Measurements from ENCODE around the gene AKR7A3. TPM values are rescaled to one million over a fixed set of nuclear protein-coding genes. Genes with fewer than 3 reads are reported as not detected.
A peak's percentile ranks its signal among the peaks of the same experiment; 100 is the strongest.

AKR7A3 gene
- total and polyA plus RNA-seq, 9 of the 15 experiments (the other 6 are each of a cell fraction or from before 2014, with no cell fraction given) = 0.04 to 1.5 (median 0.44) TPM; not detected in 1

GRCh38 chr1:19250629-19251304 lies 37.8 kb downstream of the AKR7A3 start (continued):
- peak; percentile 92 for TF ChIP-seq ZNF24 (IDR thresholded peaks at IDR 0.05)
- TF ChIP-seq TEAD4 (IDR thresholded peaks at IDR 0.05; ENCODE audit: low read length) = no peak
- no peak for TF ChIP-seq TEAD4 (CRISPR knock-in tag; IDR thresholded peaks at IDR 0.05; ENCODE audit: borderline replicate concordance)
- no peak for TF ChIP-seq CREB1 (IDR thresholded peaks at IDR 0.05)
- TF ChIP-seq CREB1 (CRISPR knock-in tag; IDR thresholded peaks at IDR 0.05) = 0 out of 2 replicates have a peak, but pooled peaks have one; percentile 5
- no peak for TF ChIP-seq E4F1 (CRISPR knock-in tag; IDR thresholded peaks at IDR 0.05; ENCODE audit: borderline replicate concordance)
- peak; percentile 51; the same call in 1 of the 2 replicates for TF ChIP-seq KAT7 (CRISPR knock-in tag; IDR thresholded peaks at IDR 0.05; ENCODE audit: borderline replicate concordance)
- peak; percentile 77 to 86 for TF ChIP-seq KDM1A (IDR thresholded peaks at IDR 0.05)
- TF ChIP-seq FOXP1 (CRISPR knock-in tag; IDR thresholded peaks at IDR 0.05) = 0 out of 2 replicates have a peak, but pooled peaks have one; percentile 27
- peak; percentile 98 for TF ChIP-seq RBM25 (IDR thresholded peaks at IDR 0.05; ENCODE audit: low read depth, low read length, severe bottlenecking)
- peak; percentile 25 for TF ChIP-seq BRD9 (IDR thresholded peaks at IDR 0.05; ENCODE audit: low read depth, partially characterized antibody)
- no peak for TF ChIP-seq CREM (IDR thresholded peaks at IDR 0.05; ENCODE audit: low read depth)
- no peak for TF ChIP-seq BMI1 (IDR thresholded peaks at IDR 0.05; ENCODE audit: low read length)
- peak; percentile 94 for TF ChIP-seq BCOR (IDR thresholded peaks at IDR 0.05)
- TF ChIP-seq ETV5 (CRISPR knock-in tag; IDR thresholded peaks at IDR 0.05; ENCODE audit: low read depth) = no peak
- TF ChIP-seq CSDE1 (IDR thresholded peaks at IDR 0.05) = peak in 1 of 2 experiments; percentile 4; a peak in 1 of 4 replicates
- no peak for TF ChIP-seq ZNF140 (CRISPR knock-in tag; IDR thresholded peaks at IDR 0.05)
- no peak for TF ChIP-seq VEZF1 (CRISPR knock-in tag; IDR thresholded peaks at IDR 0.05)
- no peak for TF ChIP-seq TEAD1 (CRISPR knock-in tag; IDR thresholded peaks at IDR 0.05)
- TF ChIP-seq BCLAF1 (IDR thresholded peaks at IDR 0.05; ENCODE audit: borderline replicate concordance in 1 of 2, control insufficient read depth in 1 of 2, low read depth in 2 of 2, low read length in 1 of 2) = peak in 1 of 2 experiments; percentile 18; a peak in 1 of 4 replicates
- no peak for TF ChIP-seq PRMT5 (CRISPR knock-in tag; IDR thresholded peaks at IDR 0.05)
- TF ChIP-seq L3MBTL2 (IDR thresholded peaks at IDR 0.05) = no peak
- TF ChIP-seq KDM4B (IDR thresholded peaks at IDR 0.05; ENCODE audit: borderline replicate concordance in 2 of 2, low read depth in 1 of 2) = no peak

Measured in K562 (cell line).